GM15510 (cell line): Measurements from ENCODE around the gene TBC1D17.

Experiments used
- POLR2A ChIP-seq: IDR thresholded peaks from 3 replicates; pipeline ENCODE4 v1.6.1; 2011; ENCODE audit warnings: borderline replicate concordance; ENCODE audit not compliant: insufficient read length; ENCODE audit errors: extremely low read depth

Gene TBC1D17

DNA sequence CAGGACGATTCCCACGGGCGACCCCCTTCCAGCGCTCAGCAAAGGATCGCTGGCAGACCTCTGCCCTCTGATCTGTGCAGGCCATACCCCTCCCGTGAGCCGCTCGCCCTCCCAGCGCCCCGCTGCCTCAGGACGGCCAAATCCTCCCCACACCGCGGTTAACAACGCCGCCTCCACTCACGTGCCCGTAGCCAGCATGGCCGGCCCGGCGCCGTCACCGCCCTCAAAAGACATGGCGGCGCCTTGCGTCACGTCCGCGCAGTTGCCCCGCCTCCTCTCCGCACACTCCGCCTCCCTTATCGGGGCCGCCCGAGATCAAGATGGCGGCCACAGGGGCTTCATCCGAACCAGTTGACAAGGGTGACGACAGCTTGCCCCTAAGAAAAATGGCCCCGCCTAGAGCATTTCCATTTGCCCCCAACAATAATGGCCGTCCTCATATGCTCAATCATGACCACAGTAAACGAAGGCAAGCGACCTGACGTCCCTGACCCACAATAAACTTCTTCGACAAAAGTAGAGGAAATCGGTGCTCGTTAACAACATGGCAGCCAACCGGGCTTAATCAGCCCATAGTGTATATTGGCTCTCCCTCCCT, 981 bp upstream of the TBC1D17 start:
- TF ChIP-seq POLR2A = peak; percentile 39

- TF ChIP-seq POLR2A = peak; percentile 1
These were observed 609 bp downstream of the TBC1D17 start for GRCh38 chr19:49877879-49878743.

- TF ChIP-seq POLR2A = no peak
These were observed 1.2 kb downstream of the TBC1D17 start for GRCh38 chr19:49878744-49879070.

DNA sequence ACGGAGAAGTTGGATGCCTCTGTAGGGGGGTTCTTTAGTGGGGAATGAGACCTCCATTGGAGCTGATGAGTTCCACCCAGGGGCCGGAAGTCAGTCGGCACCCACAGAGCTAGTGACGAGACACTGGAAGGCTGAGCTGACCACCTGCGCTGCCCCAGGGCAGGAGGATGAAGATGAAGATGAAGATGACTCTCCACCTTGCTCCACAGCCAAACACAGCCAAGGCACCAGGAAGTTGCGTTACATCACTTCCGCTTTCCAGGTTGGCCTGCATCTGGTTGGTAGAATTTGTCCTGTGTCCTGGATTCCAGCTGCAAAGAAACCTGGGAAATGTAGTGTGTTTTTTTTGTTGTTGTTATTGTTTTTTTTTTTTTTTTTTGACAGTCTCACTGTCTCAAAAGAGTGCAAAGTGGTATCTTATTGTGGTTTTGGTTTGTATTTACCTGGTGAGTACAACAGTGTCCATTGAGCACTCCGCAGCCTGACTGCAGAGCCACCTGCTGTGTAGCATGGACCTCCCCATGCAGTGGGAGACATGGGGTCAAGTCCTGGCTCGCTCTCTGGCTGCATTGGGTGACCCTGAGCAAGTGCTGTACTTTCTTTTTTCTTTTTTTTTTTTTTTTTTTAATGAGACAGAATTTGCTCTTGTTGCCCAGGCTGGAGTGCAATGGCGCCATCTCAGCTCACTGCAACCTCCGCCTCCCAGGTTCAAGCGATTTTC, 1.9 kb downstream of the TBC1D17 start:
- TF ChIP-seq POLR2A = no peak

GRCh38 chr19:49880162-49880869, 2.8 kb downstream of the TBC1D17 start:
- no peak for TF ChIP-seq POLR2A

DNA sequence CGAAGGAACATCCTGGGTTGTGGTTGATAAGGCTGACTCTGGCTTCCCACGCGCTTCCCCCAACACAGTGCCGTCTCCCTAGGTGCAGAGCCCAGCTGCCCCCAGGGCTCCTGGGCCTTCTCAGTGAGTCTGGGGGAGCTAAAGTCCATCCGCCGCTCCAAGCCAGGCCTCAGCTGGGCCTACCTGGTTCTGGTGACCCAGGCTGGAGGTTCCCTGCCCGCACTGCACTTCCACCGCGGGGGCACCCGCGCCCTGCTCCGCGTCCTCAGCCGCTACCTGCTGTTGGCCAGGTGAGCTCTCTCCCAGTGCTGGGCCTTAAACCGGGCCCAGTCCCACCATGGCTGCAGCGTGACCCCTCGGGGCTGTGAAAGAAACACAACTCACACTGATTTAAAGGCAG, 3.7 kb downstream of the TBC1D17 start:
- no peak for TF ChIP-seq POLR2A

- TF ChIP-seq POLR2A = peak; percentile 31
These were observed 4.3 kb downstream of the TBC1D17 start for GRCh38 chr19:49881672-49882394.

GRCh38 chr19:49882643-49883042, 5.1 kb downstream of the TBC1D17 start:
- no peak for TF ChIP-seq POLR2A

GRCh38 chr19:49883094-49883493, 5.6 kb downstream of the TBC1D17 start:
- TF ChIP-seq POLR2A = no peak

DNA sequence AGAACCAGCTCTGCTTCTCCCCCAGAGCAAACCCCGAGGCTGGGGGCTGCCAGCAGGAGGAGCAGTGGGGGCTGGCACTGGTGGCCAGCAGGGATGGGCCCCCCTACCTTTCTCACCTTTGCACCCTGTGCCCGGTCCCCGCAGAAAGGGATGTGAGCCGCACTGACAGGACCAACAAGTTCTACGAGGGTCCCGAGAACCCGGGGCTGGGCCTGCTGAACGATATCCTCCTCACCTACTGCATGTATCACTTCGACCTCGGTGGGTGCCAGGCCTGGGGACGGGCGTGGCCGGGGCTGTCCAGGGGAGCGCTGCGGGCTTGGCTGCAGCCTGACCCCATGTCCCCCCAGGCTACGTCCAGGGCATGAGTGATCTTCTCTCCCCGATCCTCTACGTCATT, 6.6 kb downstream of the TBC1D17 start:
- TF ChIP-seq POLR2A = no peak

- TF ChIP-seq POLR2A = no peak
These were observed 7.3 kb downstream of the TBC1D17 start for GRCh38 chr19:49884760-49885159.

DNA sequence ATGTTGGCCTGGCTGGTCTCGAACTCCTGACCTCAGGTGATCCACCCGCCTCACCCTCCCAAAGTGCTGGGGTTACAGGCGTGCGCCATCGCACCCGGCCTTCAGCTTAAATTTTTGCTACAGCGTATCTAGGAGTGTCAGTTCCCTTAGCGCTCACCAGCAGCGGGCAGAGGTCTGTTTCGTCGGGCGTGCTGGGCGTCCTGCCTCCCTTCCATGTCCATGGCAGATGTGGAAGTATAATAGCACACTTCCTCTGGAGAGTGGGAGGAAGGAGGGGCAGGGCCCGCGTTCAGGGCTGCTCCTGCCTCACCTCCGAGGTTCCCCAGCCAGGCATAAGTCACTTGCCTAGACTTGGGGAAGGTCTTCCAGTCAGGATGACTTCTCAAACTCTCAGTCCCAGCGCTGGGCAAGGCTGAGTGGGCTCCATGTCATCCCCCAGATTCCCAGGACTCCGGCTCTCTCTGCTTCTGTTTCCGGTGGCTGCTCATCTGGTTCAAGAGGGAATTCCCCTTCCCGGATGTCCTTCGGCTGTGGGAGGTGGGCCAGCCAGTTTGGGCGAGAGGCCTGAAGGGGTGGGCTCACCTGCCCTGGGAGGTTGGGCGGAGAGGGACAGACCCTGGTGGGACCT, 9.6 kb downstream of the TBC1D17 start:
- no peak for TF ChIP-seq POLR2A

GRCh38 chr19:49887665-49888509, 10.4 kb downstream of the TBC1D17 start:
- TF ChIP-seq POLR2A = no peak

DNA sequence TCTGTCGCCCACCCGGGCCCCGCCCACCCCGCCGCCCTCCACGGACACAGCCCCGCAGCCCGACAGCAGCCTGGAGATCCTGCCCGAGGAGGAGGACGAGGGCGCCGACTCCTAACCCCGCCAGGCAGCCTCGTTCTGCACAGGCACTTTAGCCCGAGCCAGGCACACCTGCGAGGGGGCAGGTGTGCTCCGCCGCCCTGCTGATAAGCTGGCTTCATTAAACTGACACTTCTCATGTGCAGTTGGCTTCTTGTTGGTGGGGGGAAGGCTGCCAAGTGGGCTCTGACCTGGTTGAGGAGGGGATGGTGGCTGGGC, 11.0 kb downstream of the TBC1D17 start:
- TF ChIP-seq POLR2A = no peak

DNA sequence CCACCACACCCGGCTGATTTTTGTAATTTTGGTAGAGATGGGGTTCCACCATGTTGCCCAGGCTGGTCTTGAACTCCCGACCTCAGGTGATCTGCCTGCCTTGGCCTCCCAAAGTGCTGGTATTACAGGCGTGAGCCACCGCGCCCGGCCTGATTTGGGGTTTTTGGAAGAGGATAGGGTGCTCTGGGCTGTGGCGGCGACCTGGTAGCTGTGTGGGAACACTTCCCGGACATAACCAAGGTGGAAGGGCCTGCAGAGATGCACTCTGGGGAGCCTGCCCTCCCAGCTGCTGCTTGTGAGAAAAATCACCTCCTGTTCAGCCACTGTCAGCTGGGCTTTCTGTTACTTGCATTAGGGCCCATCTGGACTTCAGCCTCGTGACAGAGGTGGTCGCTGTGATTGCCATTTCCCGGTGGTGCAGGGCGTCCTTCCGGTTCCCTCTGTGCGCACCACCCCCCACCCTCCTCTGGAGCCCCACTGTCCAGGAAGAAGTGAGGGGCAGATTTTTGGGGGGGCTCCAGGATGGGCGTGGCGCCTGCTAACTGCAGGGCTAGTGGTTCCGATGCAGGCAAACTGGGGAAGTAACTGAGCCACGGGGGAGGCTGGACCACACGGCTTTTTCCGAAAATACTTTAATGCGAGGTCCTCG, 11.7 kb downstream of the TBC1D17 start:
- TF ChIP-seq POLR2A = no peak
